Keratinocyte (primary cell): ENCODE results near the gene SLC9A3. TPM values are rescaled to one million over a fixed set of nuclear protein-coding genes. Genes with fewer than 3 reads are reported as not detected.

Experiments
- DNase-seq: peaks from one replicate; pipeline ENCODE4 v3.0.0-alpha.2; 2011; ENCODE audit warnings: low read depth, missing footprints, low spot score
- FAIRE-seq: peaks from 2 replicates; lab custom pipeline; 2011; peaks lifted over from hg19 to GRCh38; lab: Jason Lieb, UNC
- H2AFZ ChIP-seq: 2 replicates; pipeline ENCODE4 v1.6.0; 2012; ENCODE audit warnings: low read length, control low read depth, inconsistent platforms; ENCODE audit not compliant: control insufficient read depth
- H3K27ac ChIP-seq: 2 replicates; pipeline ENCODE4 v1.5.1; 2011; ENCODE audit warnings: low read length; ENCODE audit not compliant: control insufficient read depth, insufficient read depth
- H3K27me3 ChIP-seq: 3 replicates; pipeline ENCODE4 v1.6.0; 2011; ENCODE audit warnings: low read length; ENCODE audit not compliant: control insufficient read depth, insufficient read depth; ENCODE audit errors: extremely low read depth
- H3K36me3 ChIP-seq, 2 experiments: 2 replicates in 1 of 2; 3 replicates in 1 of 2; pipeline ENCODE4 v1.5.1; 2011; ENCODE audit warnings: low read length in 2 of 2, mild to moderate bottlenecking in 1 of 2; ENCODE audit not compliant: control insufficient read depth in 2 of 2, insufficient read depth in 2 of 2; ENCODE audit errors: extremely low read depth in 1 of 2
- H3K4me1 ChIP-seq: 3 replicates; pipeline ENCODE4 v1.5.1; 2011; ENCODE audit warnings: low read length; ENCODE audit not compliant: control insufficient read depth, insufficient read depth; ENCODE audit errors: extremely low read depth
- H3K4me2 ChIP-seq: 3 replicates; pipeline ENCODE4 v1.6.0; 2011; ENCODE audit warnings: low read depth, low read length; ENCODE audit not compliant: control insufficient read depth, insufficient read depth; ENCODE audit errors: extremely low read depth
- H3K4me3 ChIP-seq, 3 experiments: fragments of 200-600 bp in 1 of 3; sonication (generic) in 1 of 3; 2 replicates in 2 of 3; 3 replicates in 1 of 3; pipeline ENCODE4 v1.5.1; 2011 to 2016; ENCODE audit warnings: low read length in 3 of 3, mild to moderate bottlenecking in 3 of 3, control low read depth in 2 of 3, inconsistent platforms in 1 of 3, low read depth in 1 of 3, mixed read lengths in 1 of 3, mixed run types in 1 of 3, moderate library complexity in 1 of 3; ENCODE audit not compliant: control insufficient read depth in 2 of 3, insufficient read depth in 2 of 3; ENCODE audit errors: extremely low read depth in 1 of 3
- H3K79me2 ChIP-seq: 2 replicates; pipeline ENCODE4 v1.6.0; 2012; ENCODE audit warnings: low read length; ENCODE audit not compliant: control insufficient read depth, insufficient read depth
- H3K9ac ChIP-seq: 3 replicates; pipeline ENCODE4 v1.6.0; 2011; ENCODE audit warnings: low read length; ENCODE audit not compliant: control insufficient read depth, insufficient read depth; ENCODE audit errors: extremely low read depth
- H3K9me1 ChIP-seq: 3 replicates; pipeline ENCODE4 v1.6.0; 2011; ENCODE audit warnings: low read length; ENCODE audit not compliant: control insufficient read depth, insufficient read depth; ENCODE audit errors: extremely low read depth
- H3K9me3 ChIP-seq: 2 replicates; pipeline ENCODE4 v1.5.1; 2012; ENCODE audit warnings: low read depth, low read length; ENCODE audit not compliant: control insufficient read depth
- H4K20me1 ChIP-seq: 3 replicates; pipeline ENCODE4 v1.6.0; 2011; ENCODE audit warnings: low read length; ENCODE audit not compliant: control insufficient read depth, insufficient read depth; ENCODE audit errors: extremely low read depth
- CTCF ChIP-seq, 3 experiments: IDR thresholded peaks in 1 of 3; conservative IDR thresholded peaks in 1 of 3; optimal IDR thresholded peaks in 1 of 3; 2 replicates in 2 of 3; 3 replicates in 1 of 3; pipeline versions ENCODE3 to v1.5.1; 2011; ENCODE audit warnings: low read length in 3 of 3, mild to moderate bottlenecking in 3 of 3, moderate library complexity in 2 of 3, control low read depth in 1 of 3, inconsistent platforms in 1 of 3; ENCODE audit not compliant: insufficient read depth in 2 of 3; ENCODE audit errors: extremely low read depth in 1 of 3
- EZH2 ChIP-seq: IDR thresholded peaks from one replicate; pipeline ENCODE4 v1.6.1; 2012; ENCODE audit warnings: inconsistent platforms, mild to moderate bottlenecking, low read length, moderate library complexity
- dilution Hi-C: fragments of 300-500 bp; cut with MboI; formaldehyde crosslinking; loops from one replicate; pipeline ENCODE4 v1.7.0; 2020; ENCODE audit warnings: low sequenced_read_pairs; ENCODE audit not compliant: extremely low pct_ligation_motif_present
- polyA plus RNA-seq, 5 experiments: library from polyadenylated mRNA; depleted of rRNA in 3 of 5; stranded (reverse) in 3 of 5; stranded (forward) in 1 of 5; unstranded in 1 of 5; fragments of >200 nt; gene quantifications; 1 replicate in 1 of 5; 2 replicates in 3 of 5; 3 replicates in 1 of 5; pipeline versions ENCODE4 v1.2.1 to v1.2.3, GENCODE V29; 2011 to 2012; ENCODE audit warnings: missing spikeins in 2 of 5, low read depth in 1 of 5, low replicate concordance in 1 of 5

The SLC9A3 gene
- polyA plus RNA-seq, 1 donor (not counting 4 experiments of a cell fraction or from before 2014, with no cell fraction given) = 0.55 TPM

- no peaks in the 10 kb centered on the region for H3K79me2 ChIP-seq
- no peaks in the 10 kb centered on the region for H3K27me3 ChIP-seq
- no peaks in the 10 kb centered on the region for H4K20me1 ChIP-seq
- TF ChIP-seq CTCF (optimal IDR thresholded peaks at IDR 0.05 in 1 of 3, IDR thresholded peaks at IDR 0.05 in 1 of 3, conservative IDR thresholded peaks at IDR 0.05 in 1 of 3; ENCODE audit: extremely low read depth in 1 of 3, insufficient read depth in 2 of 3, low read length in 3 of 3) (no peak), EZH2 (no peak)
- H3K4me1 ChIP-seq = no peaks in the 10 kb centered on the region
- DNase-seq (no peak), FAIRE-seq (no peak)
- H3K4me2 ChIP-seq = no peak overlapping the region
- no peak overlapping the region for H3K27ac ChIP-seq
- no peaks in the 10 kb centered on the region for H3K9me3 ChIP-seq
- no peaks in the 10 kb centered on the region for H3K9me1 ChIP-seq
- dilution Hi-C loops = no loop called here
- H2AFZ ChIP-seq = no peak overlapping the region
- no peaks in the 10 kb centered on the region for H3K36me3 ChIP-seq
- H3K9ac ChIP-seq = no peak overlapping the region
- no peak overlapping the region for H3K4me3 ChIP-seq
These were observed 87.6 kb downstream of the SLC9A3 start for GRCh38 chr5:436641-436975.

GRCh38 chr5:435961-436640 lies 88.1 kb downstream of the SLC9A3 start:
- no peak overlapping the region for H2AFZ ChIP-seq
- H3K27me3 ChIP-seq = no peaks in the 10 kb centered on the region
- H3K4me3 ChIP-seq = no peak overlapping the region
- FAIRE-seq (no peak), DNase-seq (no peak)
- H3K4me2 ChIP-seq = no peak overlapping the region
- TF ChIP-seq EZH2 (no peak), CTCF (optimal IDR thresholded peaks at IDR 0.05 in 1 of 3, IDR thresholded peaks at IDR 0.05 in 1 of 3, conservative IDR thresholded peaks at IDR 0.05 in 1 of 3; ENCODE audit: extremely low read depth in 1 of 3, insufficient read depth in 2 of 3, low read length in 3 of 3) (peak; percentile 42 to 71 (median 64))
- H3K4me1 ChIP-seq = no peaks in the 10 kb centered on the region
- no peaks in the 10 kb centered on the region for H3K9me3 ChIP-seq
- no peaks in the 10 kb centered on the region for H3K79me2 ChIP-seq
- no peak overlapping the region for H3K9ac ChIP-seq
- dilution Hi-C loops = no loop called here
- no peaks in the 10 kb centered on the region for H4K20me1 ChIP-seq
- no peaks in the 10 kb centered on the region for H3K36me3 ChIP-seq
- H3K9me1 ChIP-seq = no peaks in the 10 kb centered on the region
- no peak overlapping the region for H3K27ac ChIP-seq
